Gastroesophageal sphincter (tissue), 3 donors: ENCODE data around the gene ZPLD1.

ENCODE experiments used
- EP300 ChIP-seq: sonication (generic); formaldehyde crosslinking; IDR thresholded peaks from one replicate; pipeline ENCODE4 v1.6.1; 2017; ENCODE audit warnings: antibody characterized with exemption, mild to moderate bottlenecking
- TF ChIP-seq, protein P1 (sequence below), 4 experiments: fragments of 200-600 bp in 2 of 4; fragments of 450-650 bp in 2 of 4; sonication (generic) in 1 of 4; IDR thresholded peaks; one replicate each; pipeline ENCODE4 v1.5.1; 2017 to 2019; ENCODE audit warnings: antibody characterized with exemption in 4 of 4, mild to moderate bottlenecking in 2 of 4, moderate library complexity in 2 of 4

GRCh38 chr3:102460579-102460978 is 25.8 kb downstream of the ZPLD1 start:
- TF ChIP-seq EP300, result no peak
- TF ChIP-seq, protein P1, sequence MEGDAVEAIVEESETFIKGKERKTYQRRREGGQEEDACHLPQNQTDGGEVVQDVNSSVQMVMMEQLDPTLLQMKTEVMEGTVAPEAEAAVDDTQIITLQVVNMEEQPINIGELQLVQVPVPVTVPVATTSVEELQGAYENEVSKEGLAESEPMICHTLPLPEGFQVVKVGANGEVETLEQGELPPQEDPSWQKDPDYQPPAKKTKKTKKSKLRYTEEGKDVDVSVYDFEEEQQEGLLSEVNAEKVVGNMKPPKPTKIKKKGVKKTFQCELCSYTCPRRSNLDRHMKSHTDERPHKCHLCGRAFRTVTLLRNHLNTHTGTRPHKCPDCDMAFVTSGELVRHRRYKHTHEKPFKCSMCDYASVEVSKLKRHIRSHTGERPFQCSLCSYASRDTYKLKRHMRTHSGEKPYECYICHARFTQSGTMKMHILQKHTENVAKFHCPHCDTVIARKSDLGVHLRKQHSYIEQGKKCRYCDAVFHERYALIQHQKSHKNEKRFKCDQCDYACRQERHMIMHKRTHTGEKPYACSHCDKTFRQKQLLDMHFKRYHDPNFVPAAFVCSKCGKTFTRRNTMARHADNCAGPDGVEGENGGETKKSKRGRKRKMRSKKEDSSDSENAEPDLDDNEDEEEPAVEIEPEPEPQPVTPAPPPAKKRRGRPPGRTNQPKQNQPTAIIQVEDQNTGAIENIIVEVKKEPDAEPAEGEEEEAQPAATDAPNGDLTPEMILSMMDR (IDR thresholded peaks at IDR 0.05), result no peak
